Activated B cell treated with CpG ODN at 0.5 μM for 24 hours (primary cell): ENCODE measurements around the gene SMARCC1. TPM values are rescaled to one million over a fixed set of nuclear protein-coding genes. Genes with fewer than 3 reads are reported as not detected.
"Not testable (repeated sequence)": the region's sequence is repeated elsewhere in the genome, so short reads cannot be mapped to it uniquely, and the experiment has no call there.

Experiments
- ATAC-seq: fragments of 200-7000 bp; cut with Tn5 transposase; one replicate; pipeline ENCODE4 v1.10.0; 2021; ENCODE audit warnings: low read depth, mild to moderate bottlenecking, moderate library complexity
- CTCF ChIA-PET: fragments of 350-600 bp; sonication (Branson Sonifier 250); formaldehyde crosslinking; loops from one replicate; lab custom pipeline; 2021; ENCODE audit warnings: antibody characterized with exemption; lab: Charles Lee
- POLR2A ChIA-PET: fragments of 350-600 bp; sonication (Branson Sonifier 250); formaldehyde crosslinking; loops from one replicate; lab custom pipeline; 2021; ENCODE audit warnings: antibody characterized with exemption; lab: Charles Lee
- DNase-seq: peaks from one replicate; pipeline ENCODE4 v3.0.0; 2022
- H3K27ac Mint-ChIP-seq: one replicate; pipeline ENCODE4 v1.8.0; 2020; ENCODE audit warnings: mixed read lengths
- H3K27me3 Mint-ChIP-seq: one replicate; pipeline ENCODE4 v1.8.0; 2021; ENCODE audit warnings: mixed read lengths
- H3K36me3 Mint-ChIP-seq: one replicate; pipeline ENCODE4 v1.8.0; 2021; ENCODE audit warnings: low read depth, mixed read lengths
- H3K4me1 Mint-ChIP-seq: one replicate; pipeline ENCODE4 v1.8.0; 2021; ENCODE audit warnings: mixed read lengths
- H3K4me3 Mint-ChIP-seq: one replicate; pipeline ENCODE4 v1.8.0; 2020; ENCODE audit warnings: mild to moderate bottlenecking, mixed read lengths
- H3K9me3 Mint-ChIP-seq: one replicate; pipeline ENCODE4 v1.8.0; 2020; ENCODE audit warnings: mixed read lengths
- CTCF ChIP-seq: fragments of 200-600 bp; IDR thresholded peaks from one replicate; pipeline ENCODE4 v1.8.0; 2022; ENCODE audit warnings: antibody characterized with exemption, mild to moderate bottlenecking
- intact Hi-C: fragments of 100-400 bp; cut with micrococcal nuclease; formaldehyde crosslinking; loops from one replicate; pipeline ENCODE4 v1.15.1; 2024
- total RNA-seq: library from RNA; stranded (reverse); gene quantifications from 2 replicates; pipeline ENCODE4 v1.2.3, GENCODE V29; 2022

The SMARCC1 gene
- 136 and 144 TPM in 2 replicates for total RNA-seq

- POLR2A ChIA-PET, result interaction anchor here (0.7 to 1.0 kb wide), 4 partner anchors 9 to 269 kb away, joined by 3 to 13 read pairs (median 4); no protein-coding TSS in a partner anchor
- H3K27me3 Mint-ChIP-seq, result no peaks in the 10 kb centered on the region
- H3K36me3 Mint-ChIP-seq, result peaks cover 14% of the 10 kb centered on the region
- H3K27ac Mint-ChIP-seq, result peak within 1 kb of the TSS; percentile 98
- H3K4me1 Mint-ChIP-seq, result peaks cover 47% of the 10 kb centered on the region
- CTCF ChIA-PET, result no interaction called here
- H3K9me3 Mint-ChIP-seq, result no peaks in the 10 kb centered on the region
- H3K4me3 Mint-ChIP-seq, result peak within 1 kb of the TSS; percentile 93
- intact Hi-C loops, result loop anchor here (1.0 to 10.0 kb wide), 7 partner anchors 21 to 1630 kb away; partner anchors contain the start of genes DHX30, ELP6, KIF9 and KLHL18
- ATAC-seq (peak; percentile 84), DNase-seq (peak; percentile 98)
- no peak for TF ChIP-seq CTCF
Measured at GRCh38 chr3:47781685-47782445, at the start of gene SMARCC1. SMARCC1 (minus strand) TSS chr3:47781893; CDS start chr3:47781797, 96 bp downstream.

GRCh38 chr3:47829482-47829881, 47.8 kb upstream of the SMARCC1 start:
- intact Hi-C loops, H3K9me3 Mint-ChIP-seq, POLR2A ChIA-PET, H3K4me3 Mint-ChIP-seq, H3K27me3 Mint-ChIP-seq, DNase-seq, ATAC-seq, CTCF ChIA-PET, H3K27ac Mint-ChIP-seq: not testable (repeated sequence)
- peaks cover 28% of the 10 kb centered on the region for H3K4me1 Mint-ChIP-seq
- peaks cover 54% of the 10 kb centered on the region for H3K36me3 Mint-ChIP-seq

- H3K36me3 Mint-ChIP-seq, result peaks cover 32% of the 10 kb centered on the region
- ATAC-seq (no peak), DNase-seq (no peak)
- H3K9me3 Mint-ChIP-seq, result peaks cover 2% of the 10 kb centered on the region
- CTCF ChIA-PET, result interaction anchor here (0.6 to 3.8 kb wide), 10 partner anchors 10 to 350 kb away, joined by 3 to 27 read pairs (median 8); no protein-coding TSS in a partner anchor
- H3K27ac Mint-ChIP-seq, result peak overlapping the region; percentile 46
- intact Hi-C loops, result loop anchor here (1.0 kb wide), 3 partner anchors 43 to 326 kb away; no protein-coding TSS in a partner anchor
- H3K27me3 Mint-ChIP-seq, result no peaks in the 10 kb centered on the region
- no peak for TF ChIP-seq CTCF
- peaks cover 38% of the 10 kb centered on the region for H3K4me1 Mint-ChIP-seq
- POLR2A ChIA-PET, result interaction anchor here (0.5 to 3.5 kb wide), 10 partner anchors 12 to 327 kb away, joined by 3 to 12 read pairs (median 4); partner anchors contain the start of gene DHX30
- peak overlapping the region; percentile 88 for H3K4me3 Mint-ChIP-seq
Measured at GRCh38 chr3:47825590-47825989, 43.9 kb upstream of the SMARCC1 start.

- peak; percentile 39 for TF ChIP-seq CTCF
- H3K9me3 Mint-ChIP-seq, result peaks cover 2% of the 10 kb centered on the region
- H3K27me3 Mint-ChIP-seq, result no peaks in the 10 kb centered on the region
- ATAC-seq, result peak; percentile 98
- peaks cover 38% of the 10 kb centered on the region for H3K4me1 Mint-ChIP-seq
- DNase-seq, result peak; percentile 79
- POLR2A ChIA-PET, result interaction anchor here (0.5 to 3.5 kb wide), 12 partner anchors 10 to 303 kb away, joined by 3 to 12 read pairs (median 3); partner anchors contain the start of gene DHX30
- peak overlapping the region; percentile 88 for H3K4me3 Mint-ChIP-seq
- H3K27ac Mint-ChIP-seq, result peak overlapping the region; percentile 73
- CTCF ChIA-PET, result interaction anchor here (0.6 to 3.8 kb wide), 11 partner anchors 9 to 351 kb away, joined by 3 to 27 read pairs (median 5); no protein-coding TSS in a partner anchor
- H3K36me3 Mint-ChIP-seq, result peaks cover 32% of the 10 kb centered on the region
- intact Hi-C loops, result loop anchor here (1.0 kb wide), 5 partner anchors 22 to 326 kb away; partner anchors contain the start of gene DHX30
Measured at GRCh38 chr3:47824541-47825473, 43.1 kb upstream of the SMARCC1 start.

- H3K36me3 Mint-ChIP-seq, result peaks cover 49% of the 10 kb centered on the region
- TF ChIP-seq CTCF, result no peak
- no peak overlapping the region for H3K27ac Mint-ChIP-seq
- no peak overlapping the region for H3K4me3 Mint-ChIP-seq
- no peaks in the 10 kb centered on the region for H3K27me3 Mint-ChIP-seq
- ATAC-seq (no peak), DNase-seq (no peak)
- peaks cover 3% of the 10 kb centered on the region for H3K4me1 Mint-ChIP-seq
- POLR2A ChIA-PET, result no interaction called here
- H3K9me3 Mint-ChIP-seq, result peaks cover 2% of the 10 kb centered on the region
- intact Hi-C loops, result no loop called here
- CTCF ChIA-PET, result interaction anchor here (1.2 kb wide), 1 partner anchor 296 kb away, joined by 3 read pairs; no protein-coding TSS in a partner anchor
Measured at GRCh38 chr3:47817609-47818008, 35.9 kb upstream of the SMARCC1 start.
